HepG2 (cell line): ENCODE measurements around the gene BTAF1. TPM values are rescaled to one million over a fixed set of nuclear protein-coding genes. Genes with fewer than 3 reads are reported as not detected.

Source experiments
- ATF7 ChIP-seq, 2 experiments: fragments of 450-650 bp in 1 of 2; sonication (generic) in 1 of 2; formaldehyde crosslinking in 1 of 2; IDR thresholded peaks; 2 replicates each; pipeline versions ENCODE4 v1.4.0 to v1.6.1; 2016 to 2020; ENCODE audit warnings: antibody characterized with exemption in 1 of 2, mild to moderate bottlenecking in 1 of 2, missing genetic modification reagents in 1 of 2
- CHD2 ChIP-seq: IDR thresholded peaks from 2 replicates; pipeline ENCODE4 v1.6.1; 2011; ENCODE audit warnings: low read depth, low read length, improper control_type of control experiment
- EP300 ChIP-seq, 3 experiments: sonication (generic) in 1 of 3; formaldehyde crosslinking in 1 of 3; IDR thresholded peaks; 2 replicates each; pipeline versions ENCODE4 v1.5.1 to v1.6.1; 2011 to 2020; ENCODE audit warnings: low read depth in 2 of 3, low read length in 2 of 3, borderline replicate concordance in 1 of 3, improper control_type of control experiment in 1 of 3, mild to moderate bottlenecking in 1 of 3, missing genetic modification reagents in 1 of 3, moderate library complexity in 1 of 3
- ETV5 ChIP-seq: IDR thresholded peaks from 2 replicates; pipeline ENCODE4 v1.6.1; 2018; ENCODE audit warnings: missing biosample characterization, missing genetic modification reagents, inconsistent platforms, borderline replicate concordance
- FOXA3 ChIP-seq: IDR thresholded peaks from 2 replicates; pipeline ENCODE4 v1.6.1; 2016; ENCODE audit warnings: missing genetic modification reagents, missing compliant biosample characterization
- JUND ChIP-seq: sonication (generic); formaldehyde crosslinking; IDR thresholded peaks from 2 replicates; pipeline ENCODE4 v1.8.0; 2022; ENCODE audit warnings: mild to moderate bottlenecking, missing genetic modification reagents
- MAZ ChIP-seq, 2 experiments: sonication (generic) in 1 of 2; formaldehyde crosslinking in 1 of 2; IDR thresholded peaks; 2 replicates each; pipeline versions ENCODE4 v1.5.0 to v1.6.1; 2012 to 2020; ENCODE audit warnings: low read depth in 2 of 2, mild to moderate bottlenecking in 2 of 2, borderline replicate concordance in 1 of 2, improper control_type of control experiment in 1 of 2, low read length in 1 of 2, missing genetic modification reagents in 1 of 2, moderate library complexity in 1 of 2
- MED1 ChIP-seq: sonication (generic); formaldehyde crosslinking; IDR thresholded peaks from 2 replicates; pipeline ENCODE4 v1.4.0; 2020; ENCODE audit warnings: missing genetic modification reagents
- PHF20 ChIP-seq: sonication (generic); formaldehyde crosslinking; IDR thresholded peaks from 2 replicates; pipeline ENCODE4 v1.5.0; 2020; ENCODE audit warnings: mild to moderate bottlenecking, missing genetic modification reagents
- RFX1 ChIP-seq: fragments of 450-650 bp; IDR thresholded peaks from 2 replicates; pipeline ENCODE4 v1.6.1; 2017
- RFX3 ChIP-seq: IDR thresholded peaks from 2 replicates; pipeline ENCODE4 v1.6.1; 2016; ENCODE audit warnings: missing biosample characterization, missing genetic modification reagents
- SOX6 ChIP-seq, 2 experiments: fragments of 450-650 bp in 1 of 2; sonication (generic) in 1 of 2; formaldehyde crosslinking in 1 of 2; IDR thresholded peaks; 2 replicates each; pipeline versions ENCODE4 v1.4.0 to v1.6.1; 2017 to 2020; ENCODE audit warnings: antibody characterized with exemption in 1 of 2, mild to moderate bottlenecking in 1 of 2, missing genetic modification reagents in 1 of 2
- ZFY ChIP-seq: sonication (generic); formaldehyde crosslinking; IDR thresholded peaks from 2 replicates; pipeline ENCODE4 v1.4.0; 2020; ENCODE audit warnings: missing genetic modification reagents
- ZNF232 ChIP-seq: sonication (generic); formaldehyde crosslinking; IDR thresholded peaks from 2 replicates; pipeline ENCODE4 v1.4.0; 2020; ENCODE audit warnings: missing genetic modification reagents, borderline replicate concordance
- ZNF816 ChIP-seq: sonication (generic); formaldehyde crosslinking; IDR thresholded peaks from 2 replicates; pipeline ENCODE4 v1.8.0; 2022; ENCODE audit warnings: missing genetic modification reagents, mild to moderate bottlenecking, borderline replicate concordance
- polyA plus RNA-seq, 8 experiments: library from polyadenylated mRNA; depleted of rRNA in 3 of 8; stranded (reverse) in 7 of 8; unstranded in 1 of 8; fragments of >200 nt; fragmentation: Illumina TruSeq in 4 of 8; extraction: Trizol in 4 of 8; gene quantifications; 2 replicates each; pipeline versions ENCODE4 v1.2.1 to v1.2.3, GENCODE V29; 2011 to 2016; ENCODE audit warnings: low read depth in 4 of 8, missing spikeins in 1 of 8, mixed read lengths in 1 of 8; ENCODE audit not compliant: insufficient read depth in 1 of 8
- total RNA-seq, 5 experiments: library from RNA; depleted of rRNA; stranded (reverse); fragments of >200 nt; fragmentation: Illumina TruSeq; extraction: Trizol; gene quantifications; 2 replicates each; pipeline ENCODE4 v1.2.3, GENCODE V29; 2016; ENCODE audit warnings: low read depth in 1 of 5
- TF ChIP-seq, protein P1 (sequence below): sonication (generic); formaldehyde crosslinking; IDR thresholded peaks from 2 replicates; pipeline ENCODE4 v1.9.0; 2022; ENCODE audit warnings: low read depth, missing genetic modification reagents
- TF ChIP-seq, protein P2 (sequence below): sonication (generic); formaldehyde crosslinking; IDR thresholded peaks from 2 replicates; pipeline ENCODE4 v1.5.1; 2020; ENCODE audit warnings: mild to moderate bottlenecking, missing genetic modification reagents, borderline replicate concordance
- TF ChIP-seq, protein P3 (sequence below): sonication (generic); formaldehyde crosslinking; IDR thresholded peaks from 2 replicates; pipeline ENCODE4 v1.5.0; 2020; ENCODE audit warnings: mild to moderate bottlenecking, missing genetic modification reagents

BTAF1 gene
- total and polyA plus RNA-seq, 2 of the 13 experiments (the other 11 are each of a cell fraction or from before 2014, with no cell fraction given), result 38.6 to 54.1 TPM

DNA sequence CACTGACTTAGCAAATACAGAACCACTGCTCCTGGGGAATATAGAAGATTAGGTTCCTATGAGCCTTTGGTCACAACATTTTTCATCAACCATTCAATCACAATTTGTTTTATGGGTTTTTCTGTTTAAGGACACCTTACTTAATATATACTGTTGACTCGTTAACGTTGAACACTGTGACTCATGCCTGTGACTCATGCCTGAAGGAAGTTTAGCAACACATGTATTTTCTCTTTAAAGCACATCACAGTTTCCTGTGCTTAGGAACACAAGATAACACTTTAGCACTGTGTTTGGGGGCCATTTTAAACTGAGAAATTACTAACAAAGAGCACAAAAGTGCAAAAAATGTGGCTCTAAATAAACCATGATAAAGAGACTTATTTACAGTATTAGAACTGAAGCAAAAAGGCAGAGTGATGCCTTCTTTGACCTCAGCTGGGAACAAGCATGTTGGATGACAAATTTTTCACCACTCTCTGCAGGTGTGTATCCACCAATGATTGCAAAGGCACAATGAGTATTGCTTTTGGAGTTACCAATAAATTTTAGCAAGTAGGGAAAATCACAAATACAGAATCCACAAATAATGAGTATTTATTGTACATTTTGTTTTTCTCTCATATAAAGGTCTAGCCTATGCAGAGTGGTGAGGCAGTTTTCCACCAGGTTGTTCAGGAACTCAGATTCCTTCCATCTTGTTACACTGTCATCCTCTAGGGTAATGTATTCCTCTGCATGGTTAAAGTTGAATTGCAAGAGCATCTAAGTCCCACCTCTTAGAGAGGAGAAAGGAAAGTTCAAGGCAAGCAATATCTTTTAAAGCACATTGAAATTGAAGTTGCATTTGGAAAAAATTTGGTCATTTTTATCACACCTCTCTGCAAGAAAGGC lies 21.5 kb upstream of the BTAF1 start (continued):
- peak; percentile 68 for TF ChIP-seq FOXA3
- TF ChIP-seq ZNF816 (CRISPR knock-in tag), result 0 out of 2 replicates have a peak, but pooled peaks have one; percentile 41
- TF ChIP-seq ZFY (CRISPR knock-in tag), result no peak
- peak; percentile 60; the same call in 1 of the 2 replicates for TF ChIP-seq ZNF232 (CRISPR knock-in tag)
- TF ChIP-seq, protein P1, sequence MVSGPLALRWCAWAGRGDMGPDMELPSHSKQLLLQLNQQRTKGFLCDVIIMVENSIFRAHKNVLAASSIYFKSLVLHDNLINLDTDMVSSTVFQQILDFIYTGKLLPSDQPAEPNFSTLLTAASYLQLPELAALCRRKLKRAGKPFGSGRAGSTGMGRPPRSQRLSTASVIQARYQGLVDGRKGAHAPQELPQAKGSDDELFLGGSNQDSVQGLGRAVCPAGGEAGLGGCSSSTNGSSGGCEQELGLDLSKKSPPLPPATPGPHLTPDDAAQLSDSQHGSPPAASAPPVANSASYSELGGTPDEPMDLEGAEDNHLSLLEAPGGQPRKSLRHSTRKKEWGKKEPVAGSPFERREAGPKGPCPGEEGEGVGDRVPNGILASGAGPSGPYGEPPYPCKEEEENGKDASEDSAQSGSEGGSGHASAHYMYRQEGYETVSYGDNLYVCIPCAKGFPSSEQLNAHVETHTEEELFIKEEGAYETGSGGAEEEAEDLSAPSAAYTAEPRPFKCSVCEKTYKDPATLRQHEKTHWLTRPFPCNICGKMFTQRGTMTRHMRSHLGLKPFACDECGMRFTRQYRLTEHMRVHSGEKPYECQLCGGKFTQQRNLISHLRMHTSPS (CRISPR knock-in tag), result no peak
- peak; percentile 83; the same call in 1 of the 2 replicates for TF ChIP-seq ETV5
- peak; percentile 92 for TF ChIP-seq JUND (CRISPR knock-in tag)
- no peak for TF ChIP-seq SOX6 (IDR thresholded peaks at IDR 0.05)
- TF ChIP-seq SOX6 (CRISPR knock-in tag; IDR thresholded peaks at IDR 0.05), result peak; percentile 34; the same call in 1 of the 2 replicates
- no peak for TF ChIP-seq ATF7 (IDR thresholded peaks at IDR 0.05)
- no peak for TF ChIP-seq ATF7 (CRISPR knock-in tag; IDR thresholded peaks at IDR 0.05)
- TF ChIP-seq MED1 (CRISPR knock-in tag), result peak; percentile 56; the same call in 1 of the 2 replicates
- TF ChIP-seq, protein P2, sequence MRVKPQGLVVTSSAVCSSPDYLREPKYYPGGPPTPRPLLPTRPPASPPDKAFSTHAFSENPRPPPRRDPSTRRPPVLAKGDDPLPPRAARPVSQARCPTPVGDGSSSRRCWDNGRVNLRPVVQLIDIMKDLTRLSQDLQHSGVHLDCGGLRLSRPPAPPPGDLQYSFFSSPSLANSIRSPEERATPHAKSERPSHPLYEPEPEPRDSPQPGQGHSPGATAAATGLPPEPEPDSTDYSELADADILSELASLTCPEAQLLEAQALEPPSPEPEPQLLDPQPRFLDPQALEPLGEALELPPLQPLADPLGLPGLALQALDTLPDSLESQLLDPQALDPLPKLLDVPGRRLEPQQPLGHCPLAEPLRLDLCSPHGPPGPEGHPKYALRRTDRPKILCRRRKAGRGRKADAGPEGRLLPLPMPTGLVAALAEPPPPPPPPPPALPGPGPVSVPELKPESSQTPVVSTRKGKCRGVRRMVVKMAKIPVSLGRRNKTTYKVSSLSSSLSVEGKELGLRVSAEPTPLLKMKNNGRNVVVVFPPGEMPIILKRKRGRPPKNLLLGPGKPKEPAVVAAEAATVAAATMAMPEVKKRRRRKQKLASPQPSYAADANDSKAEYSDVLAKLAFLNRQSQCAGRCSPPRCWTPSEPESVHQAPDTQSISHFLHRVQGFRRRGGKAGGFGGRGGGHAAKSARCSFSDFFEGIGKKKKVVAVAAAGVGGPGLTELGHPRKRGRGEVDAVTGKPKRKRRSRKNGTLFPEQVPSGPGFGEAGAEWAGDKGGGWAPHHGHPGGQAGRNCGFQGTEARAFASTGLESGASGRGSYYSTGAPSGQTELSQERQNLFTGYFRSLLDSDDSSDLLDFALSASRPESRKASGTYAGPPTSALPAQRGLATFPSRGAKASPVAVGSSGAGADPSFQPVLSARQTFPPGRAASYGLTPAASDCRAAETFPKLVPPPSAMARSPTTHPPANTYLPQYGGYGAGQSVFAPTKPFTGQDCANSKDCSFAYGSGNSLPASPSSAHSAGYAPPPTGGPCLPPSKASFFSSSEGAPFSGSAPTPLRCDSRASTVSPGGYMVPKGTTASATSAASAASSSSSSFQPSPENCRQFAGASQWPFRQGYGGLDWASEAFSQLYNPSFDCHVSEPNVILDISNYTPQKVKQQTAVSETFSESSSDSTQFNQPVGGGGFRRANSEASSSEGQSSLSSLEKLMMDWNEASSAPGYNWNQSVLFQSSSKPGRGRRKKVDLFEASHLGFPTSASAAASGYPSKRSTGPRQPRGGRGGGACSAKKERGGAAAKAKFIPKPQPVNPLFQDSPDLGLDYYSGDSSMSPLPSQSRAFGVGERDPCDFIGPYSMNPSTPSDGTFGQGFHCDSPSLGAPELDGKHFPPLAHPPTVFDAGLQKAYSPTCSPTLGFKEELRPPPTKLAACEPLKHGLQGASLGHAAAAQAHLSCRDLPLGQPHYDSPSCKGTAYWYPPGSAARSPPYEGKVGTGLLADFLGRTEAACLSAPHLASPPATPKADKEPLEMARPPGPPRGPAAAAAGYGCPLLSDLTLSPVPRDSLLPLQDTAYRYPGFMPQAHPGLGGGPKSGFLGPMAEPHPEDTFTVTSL (CRISPR knock-in tag), result peak; percentile 94
- TF ChIP-seq RFX3 (CRISPR knock-in tag), result no peak
- TF ChIP-seq, protein P3, sequence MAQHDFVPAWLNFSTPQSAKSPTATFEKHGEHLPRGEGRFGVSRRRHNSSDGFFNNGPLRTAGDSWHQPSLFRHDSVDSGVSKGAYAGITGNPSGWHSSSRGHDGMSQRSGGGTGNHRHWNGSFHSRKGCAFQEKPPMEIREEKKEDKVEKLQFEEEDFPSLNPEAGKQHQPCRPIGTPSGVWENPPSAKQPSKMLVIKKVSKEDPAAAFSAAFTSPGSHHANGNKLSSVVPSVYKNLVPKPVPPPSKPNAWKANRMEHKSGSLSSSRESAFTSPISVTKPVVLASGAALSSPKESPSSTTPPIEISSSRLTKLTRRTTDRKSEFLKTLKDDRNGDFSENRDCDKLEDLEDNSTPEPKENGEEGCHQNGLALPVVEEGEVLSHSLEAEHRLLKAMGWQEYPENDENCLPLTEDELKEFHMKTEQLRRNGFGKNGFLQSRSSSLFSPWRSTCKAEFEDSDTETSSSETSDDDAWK, result no peak
- peak in 1 of 2 experiments; percentile 54; a peak in 1 of 4 replicates for TF ChIP-seq EP300 (IDR thresholded peaks at IDR 0.05; ENCODE audit: low read depth in 2 of 2, low read length in 2 of 2)
- TF ChIP-seq EP300 (CRISPR knock-in tag; IDR thresholded peaks at IDR 0.05; ENCODE audit: borderline replicate concordance), result peak; percentile 43; the same call in 1 of the 2 replicates
- no peak for TF ChIP-seq RFX1
- TF ChIP-seq PHF20 (CRISPR knock-in tag), result no peak
- TF ChIP-seq CHD2, result no peak
- TF ChIP-seq MAZ (IDR thresholded peaks at IDR 0.05; ENCODE audit: borderline replicate concordance, low read depth, low read length), result no peak
- no peak for TF ChIP-seq MAZ (CRISPR knock-in tag; IDR thresholded peaks at IDR 0.05; ENCODE audit: low read depth)
